Right hindlimb (tissue), 1 donor: Measurements from ENCODE around the gene CLEC4G.

Source experiments
- DNase-seq: peaks from one replicate; pipeline ENCODE4 v3.0.0-alpha.2; 2018

CLEC4G gene

DNA sequence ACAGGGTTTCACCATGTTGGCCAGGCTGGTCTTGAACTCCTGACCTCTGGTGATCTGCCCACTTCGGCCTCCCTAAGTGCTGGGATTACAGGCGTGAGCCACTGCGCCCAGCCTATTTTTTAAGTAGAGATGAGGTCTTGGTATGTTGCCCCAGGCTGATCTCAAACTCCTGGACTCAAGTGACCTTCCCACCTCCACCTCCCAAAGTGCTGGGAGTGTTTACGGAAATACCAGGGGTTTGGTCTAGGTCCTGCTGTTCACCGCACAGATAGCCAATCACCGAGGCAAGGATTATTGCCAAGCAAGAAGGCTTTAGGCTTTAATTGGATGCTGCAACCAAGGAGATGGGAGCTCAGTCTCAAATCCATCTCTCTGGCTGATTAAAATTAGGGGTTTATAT, 11.6 kb downstream of the CLEC4G start:
- DNase-seq: no peak

GRCh38 chr19:7718668-7719067, 13.2 kb downstream of the CLEC4G start:
- DNase-seq: no peak

DNA sequence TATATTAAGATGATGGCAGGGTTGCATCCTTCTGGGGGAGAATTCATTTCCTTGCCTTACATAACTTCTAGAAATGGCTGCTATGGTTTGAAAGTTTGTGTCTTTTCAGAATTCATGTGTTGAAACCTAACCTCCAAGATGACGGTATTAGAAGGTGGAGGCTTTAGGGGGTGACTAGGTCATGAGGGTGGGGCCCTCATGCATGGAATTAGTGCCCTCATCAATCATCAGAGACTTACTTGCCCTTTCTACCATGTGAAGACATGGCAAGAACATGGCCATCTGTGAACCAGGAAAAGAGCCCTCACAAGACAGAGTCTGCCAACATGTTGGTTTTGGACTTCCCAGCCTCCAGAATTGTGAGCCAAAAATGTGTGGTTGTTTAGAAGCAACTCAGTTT, 15.1 kb downstream of the CLEC4G start:
- no peak for DNase-seq

DNA sequence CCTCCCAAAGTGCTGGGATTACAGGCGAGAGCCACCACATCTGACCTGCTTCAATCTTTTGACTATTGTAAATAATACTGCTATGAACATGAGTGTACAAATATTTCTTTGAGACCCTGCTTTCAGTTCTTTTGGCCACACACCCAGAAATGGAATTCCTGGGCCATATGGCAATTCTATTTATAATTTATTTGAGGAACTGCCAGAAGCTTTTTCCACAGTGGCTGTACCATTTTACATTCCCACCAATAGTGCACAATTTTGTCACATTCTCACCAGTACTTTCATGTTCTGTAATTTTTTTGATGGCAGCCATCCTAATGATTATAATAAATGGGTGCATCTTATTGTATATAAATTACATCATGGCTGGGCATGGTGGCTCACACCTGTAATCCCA, 16.2 kb downstream of the CLEC4G start:
- no peak for DNase-seq

DNA sequence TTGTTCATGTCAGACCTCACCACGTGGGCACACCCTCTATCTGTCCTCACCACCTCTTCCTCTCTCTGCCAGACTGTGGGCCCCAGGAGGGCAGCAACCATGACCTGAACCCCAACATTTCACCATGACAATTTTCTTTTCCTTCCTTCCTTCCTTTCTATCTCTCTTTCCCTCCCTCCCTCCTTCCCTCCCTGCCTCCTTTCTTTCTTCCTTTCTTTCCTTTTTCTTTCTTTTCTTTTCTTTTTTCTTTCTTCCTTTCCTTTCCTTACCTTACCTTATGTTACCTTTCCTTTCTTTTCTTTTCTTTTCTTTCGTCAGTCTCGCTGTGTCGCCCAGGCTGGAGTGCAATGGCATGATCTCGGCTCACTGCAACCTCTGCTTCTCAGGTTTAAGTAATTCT, 21.3 kb downstream of the CLEC4G start:
- DNase-seq: no peak

GRCh38 chr19:7709932-7710460, 21.9 kb downstream of the CLEC4G start:
- no peak for DNase-seq

DNA sequence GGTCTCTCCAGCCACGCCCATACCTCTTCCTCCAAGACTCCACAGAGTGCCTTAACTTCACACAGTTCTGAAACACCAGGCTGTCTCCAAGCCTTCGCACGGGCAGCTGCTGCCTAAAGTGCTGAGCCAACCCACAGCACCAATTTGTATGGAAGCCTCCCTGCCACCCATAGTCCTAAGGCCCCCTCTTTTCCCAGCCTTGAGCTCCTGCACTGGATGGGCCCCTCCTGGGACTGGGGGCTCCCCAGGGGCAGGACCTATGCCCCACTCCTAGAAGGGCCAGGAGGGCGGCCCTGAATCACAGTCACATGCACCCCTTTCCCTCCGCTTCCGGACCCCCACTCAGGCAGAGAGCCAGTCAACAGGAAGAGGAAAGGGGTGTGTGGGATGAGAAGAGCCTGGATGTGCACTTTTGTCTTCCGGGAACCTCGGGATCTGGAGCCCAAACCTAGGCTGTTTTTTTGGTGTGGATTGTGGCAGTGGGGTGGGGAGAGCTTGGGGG, 24.9 kb downstream of the CLEC4G start:
- no peak for DNase-seq

DNA sequence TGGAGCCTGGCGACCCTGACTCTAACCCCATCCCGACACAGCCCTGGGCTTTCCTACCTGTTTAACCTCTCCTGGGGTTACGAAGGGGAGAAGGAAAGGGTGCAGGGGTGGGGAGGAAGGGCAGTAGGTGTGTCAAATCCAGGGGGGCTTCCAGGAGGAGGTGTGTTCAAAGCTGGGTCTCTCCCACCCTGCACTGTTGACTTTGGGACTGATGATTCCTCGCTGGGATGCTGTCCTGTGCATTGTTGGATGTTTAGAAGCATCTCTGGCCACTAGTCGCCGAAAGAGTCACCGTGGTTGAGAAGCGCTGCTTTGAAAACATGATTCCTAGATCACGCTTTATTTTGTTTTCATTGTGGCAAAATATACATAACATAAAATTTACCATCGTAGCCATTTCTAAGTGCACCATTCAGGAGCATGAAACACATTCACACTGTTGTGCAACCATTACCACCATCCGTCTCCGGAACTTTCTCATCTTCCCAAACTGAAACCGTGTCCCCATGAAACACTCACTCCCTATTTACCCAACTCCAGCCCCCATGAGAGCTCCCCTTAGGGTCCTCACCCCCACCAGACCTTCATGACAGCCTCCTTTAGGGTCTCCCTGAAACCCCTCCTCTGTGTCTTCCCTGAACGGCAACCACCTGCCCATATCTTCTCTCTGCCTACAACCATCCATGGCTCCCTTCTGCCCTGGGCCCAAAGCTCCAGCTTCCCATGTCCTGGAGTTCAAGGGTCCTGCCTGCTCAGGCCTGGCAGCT, 25.5 kb downstream of the CLEC4G start:
- no peak for DNase-seq

DNA sequence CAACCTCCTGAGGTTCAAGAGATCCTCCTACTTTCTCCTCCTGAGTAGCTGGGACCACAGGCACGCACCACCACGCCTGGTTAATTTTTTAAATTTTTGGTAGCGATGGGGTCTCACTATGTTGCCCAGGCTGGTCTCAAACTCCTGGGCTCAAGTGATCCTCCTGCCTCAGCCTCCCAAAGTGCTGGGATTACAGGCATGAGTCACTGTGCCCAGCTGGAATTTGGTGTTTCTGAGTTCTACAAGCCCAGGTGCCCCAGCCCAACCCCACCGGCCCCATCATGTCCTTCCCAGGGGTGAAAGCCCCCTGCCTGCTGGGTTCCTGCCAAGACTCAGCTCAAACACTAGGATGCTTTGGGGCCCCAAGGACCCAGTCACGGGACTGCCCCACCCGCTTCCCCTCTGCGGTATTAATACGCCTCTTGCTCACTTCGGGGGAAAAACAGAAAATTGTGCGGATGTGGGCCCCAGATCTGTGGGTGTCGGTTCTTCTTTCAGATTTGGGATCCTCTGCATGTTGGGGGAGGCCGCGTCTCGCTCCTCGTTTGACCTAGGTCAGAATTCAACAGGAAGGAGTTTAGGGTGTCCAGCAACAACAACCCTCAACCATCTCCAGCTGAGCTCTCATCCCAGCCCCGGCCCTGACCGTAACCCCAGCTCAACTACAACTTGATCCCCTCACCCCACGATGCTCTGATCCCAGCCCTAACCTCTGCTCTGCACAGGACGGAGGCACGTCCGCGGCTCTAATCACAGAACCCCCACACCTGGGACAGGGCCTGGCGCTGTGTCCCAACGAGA, 26.3 kb downstream of the CLEC4G start:
- no peak for DNase-seq

- DNase-seq: no peak
Measured at GRCh38 chr19:7704280-7705060, 27.4 kb downstream of the CLEC4G start.

DNA sequence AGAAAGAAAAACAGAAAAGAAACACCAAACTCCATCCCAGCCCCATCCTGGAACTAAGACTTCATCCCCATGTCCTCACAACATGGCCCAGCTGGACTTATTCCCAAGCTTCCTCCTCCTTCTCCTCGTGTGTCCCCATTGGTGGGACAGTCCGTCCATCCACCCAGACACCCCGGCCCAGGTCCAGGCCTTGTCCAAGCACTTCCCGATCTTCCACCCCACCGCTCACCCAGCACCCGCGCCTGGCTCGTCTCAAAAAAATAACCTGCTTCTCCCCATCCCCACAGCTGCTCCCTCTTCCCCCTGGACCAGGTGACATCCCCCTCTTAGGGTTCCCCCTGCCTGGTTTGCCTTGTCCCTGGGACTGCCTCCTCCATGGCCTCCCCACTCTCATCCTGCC, 28.6 kb downstream of the CLEC4G start:
- DNase-seq: no peak

DNA sequence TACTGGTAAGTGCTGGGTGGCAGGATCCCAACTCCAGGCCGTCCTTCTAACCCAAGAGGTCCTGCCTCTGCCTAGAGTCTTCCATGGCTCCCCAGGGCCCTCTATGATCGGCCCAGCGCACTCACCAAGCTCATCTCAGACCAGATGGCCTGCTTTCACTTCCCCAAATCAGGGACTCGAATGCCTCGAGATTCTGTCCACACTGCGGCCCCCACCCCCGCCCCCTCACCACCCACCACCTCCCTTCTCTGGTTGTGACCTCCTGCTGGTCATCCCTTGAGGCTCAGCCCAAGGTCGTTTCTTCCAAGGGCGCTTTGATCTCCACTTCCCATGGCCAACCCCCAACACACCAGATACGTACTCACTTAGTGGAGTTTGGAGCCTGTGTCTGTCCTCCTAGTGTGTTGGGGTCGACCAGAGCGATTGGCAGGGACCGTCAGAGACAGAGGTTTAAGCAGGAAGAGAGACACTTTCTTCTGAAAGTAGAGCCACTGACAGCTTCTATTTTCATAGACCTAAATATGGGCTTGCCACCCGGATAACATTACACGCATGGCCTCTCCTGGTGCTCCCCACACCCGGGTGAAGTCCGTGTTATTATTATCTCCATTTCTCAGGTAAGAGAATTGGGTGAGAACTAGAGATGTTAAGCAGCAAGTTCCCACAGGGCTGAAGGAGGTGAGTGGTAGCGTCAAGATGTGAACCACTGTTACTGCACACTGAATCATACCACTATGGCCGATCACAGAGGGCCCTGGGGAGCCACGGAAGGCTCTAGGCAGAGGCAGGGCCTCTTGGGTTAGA, 30.1 kb downstream of the CLEC4G start, which contains the start of gene FCER2:
FCER2 (minus strand) TSS at position 478 of the 804 bp plus-strand sequence. CDS start 2,371 bp downstream, outside the sequence.
- DNase-seq: no peak

DNA sequence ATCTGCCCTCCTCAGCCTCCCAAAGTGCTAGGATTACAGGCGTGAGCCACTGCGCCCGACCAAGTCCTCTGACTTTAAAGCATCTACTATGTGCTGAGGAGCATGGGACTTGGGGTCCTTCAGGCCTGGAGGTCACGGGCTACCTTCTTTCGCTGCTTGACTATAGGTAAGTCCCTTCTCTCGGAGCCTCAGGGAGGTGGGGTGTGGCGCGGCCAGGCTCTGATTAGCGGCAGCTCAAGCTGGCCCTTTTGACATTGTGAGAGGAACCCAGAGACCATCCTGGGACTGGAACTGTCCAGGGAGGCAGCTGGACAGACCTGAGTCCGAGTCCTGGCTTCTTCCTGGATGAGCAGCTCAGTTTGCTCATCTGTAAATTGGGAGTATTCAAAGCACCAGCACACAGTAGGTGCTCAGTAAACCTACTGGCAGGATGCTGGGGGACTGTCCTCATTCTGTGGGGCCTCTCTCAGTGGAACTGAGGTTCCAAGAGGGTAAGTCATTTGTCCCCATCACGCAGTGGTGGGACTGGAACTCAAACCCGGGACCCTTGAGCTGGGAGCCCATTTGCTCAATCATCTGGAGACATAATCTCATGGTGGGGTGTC, 30.8 kb downstream of the CLEC4G start:
- no peak for DNase-seq

DNA sequence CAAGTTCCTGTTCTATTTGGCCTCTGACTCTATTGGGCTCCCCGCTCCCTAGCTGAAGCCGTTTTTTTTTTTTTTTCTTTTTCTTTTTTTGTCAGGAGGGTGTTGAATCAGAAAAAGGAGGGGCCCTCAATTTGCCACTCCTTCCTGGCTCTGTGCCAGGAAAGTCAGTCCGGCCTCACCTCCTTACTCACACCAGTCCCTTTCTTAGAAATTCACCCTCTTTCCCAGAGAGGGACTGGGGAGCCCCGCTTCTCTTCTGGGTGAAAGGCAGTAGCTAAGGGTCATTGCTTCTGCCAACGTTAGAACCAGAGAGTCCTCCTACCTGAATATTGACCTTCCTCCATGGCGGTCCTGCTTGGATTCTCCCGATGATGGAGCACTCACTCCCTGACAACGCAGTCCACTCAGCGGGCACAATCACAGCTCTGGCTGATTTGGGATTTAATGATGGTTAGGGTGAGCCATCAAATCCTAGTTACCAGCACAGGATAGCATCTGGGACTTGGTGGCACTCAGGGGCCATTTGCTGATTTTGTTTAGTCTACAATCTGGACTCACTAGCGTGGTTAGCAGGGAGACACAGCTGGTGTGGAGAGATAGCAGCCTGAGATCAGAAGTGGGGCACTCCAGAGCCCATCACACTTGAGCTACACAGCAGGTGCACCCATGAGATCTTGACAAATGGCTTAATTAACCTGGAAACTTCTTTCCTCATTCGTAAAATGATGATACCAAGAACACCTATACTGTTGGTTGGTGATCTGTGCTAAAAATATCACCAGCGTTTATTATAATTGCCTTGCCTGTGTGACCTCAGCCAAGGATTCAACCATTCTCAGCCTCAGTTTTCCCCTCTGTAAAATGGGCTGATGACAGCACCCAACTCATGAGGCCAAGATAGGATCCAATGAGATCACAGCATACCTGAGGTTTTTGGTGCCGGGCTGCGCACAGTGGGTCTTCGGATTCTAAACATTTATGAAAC, 32.2 kb downstream of the CLEC4G start:
- DNase-seq: no peak

DNA sequence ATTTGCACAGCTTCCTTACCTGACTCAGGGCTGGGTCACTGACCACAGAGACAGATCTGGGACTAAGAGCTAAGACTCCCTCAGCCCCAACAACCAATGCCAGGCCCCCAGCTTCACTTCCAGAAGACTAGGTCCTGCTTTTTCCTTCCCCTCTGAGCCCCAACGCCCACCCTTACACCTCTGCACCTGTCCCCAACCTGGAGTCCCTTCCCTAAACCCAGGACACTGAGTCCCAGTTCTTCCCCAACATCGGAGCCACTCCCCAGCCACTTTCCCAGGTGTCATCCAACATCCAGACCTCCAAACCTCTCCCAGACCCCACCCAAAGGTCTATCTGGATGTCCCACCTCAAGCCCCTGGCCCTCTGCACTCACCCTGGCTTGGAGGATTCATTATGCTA, 32.9 kb downstream of the CLEC4G start:
- no peak for DNase-seq

DNA sequence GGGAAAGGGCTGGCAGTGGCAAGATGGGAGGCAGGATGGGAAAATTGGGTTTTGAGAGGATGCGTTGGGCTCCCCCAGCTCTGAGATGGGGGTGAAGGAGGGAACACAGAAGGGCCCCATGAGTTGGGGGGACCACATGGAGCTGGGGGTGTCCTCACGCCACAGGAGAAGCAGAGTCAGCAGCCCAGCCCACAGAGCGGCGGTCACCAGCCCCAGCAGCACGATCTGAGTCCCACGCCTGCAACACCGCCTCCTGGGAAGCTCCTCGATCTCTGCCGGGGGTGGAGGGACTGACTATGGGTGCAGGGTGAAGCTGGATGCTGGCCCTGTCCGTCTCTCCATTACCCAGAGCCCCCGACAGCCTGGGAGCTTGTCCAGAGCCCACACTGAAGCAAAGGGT, 33.3 kb downstream of the CLEC4G start:
- no peak for DNase-seq

GRCh38 chr19:7697721-7698287, 34.1 kb downstream of the CLEC4G start:
- no peak for DNase-seq

DNA sequence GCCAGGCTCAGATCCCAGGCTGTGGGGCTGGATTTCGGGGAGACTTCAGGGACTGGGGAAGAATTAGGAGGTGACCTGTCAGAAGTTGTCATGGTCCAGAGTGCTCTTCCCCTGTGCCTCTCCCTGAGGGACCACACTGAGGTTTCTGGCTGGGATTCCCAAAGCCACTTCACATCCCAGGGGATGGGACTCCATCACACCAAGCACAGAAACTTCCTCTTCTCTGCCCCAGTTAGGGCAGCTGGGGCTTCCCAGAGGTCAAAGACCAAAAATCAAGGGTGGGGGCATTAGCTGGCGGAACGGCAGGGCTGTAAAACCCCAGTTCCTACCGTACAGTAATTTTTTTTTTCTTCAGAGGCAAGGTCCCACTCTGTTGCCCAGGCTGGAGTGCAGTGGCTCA, 37.4 kb downstream of the CLEC4G start:
- no peak for DNase-seq

- DNase-seq: no peak
Measured at GRCh38 chr19:7692417-7693088, 39.4 kb downstream of the CLEC4G start.
